DMS153 (cell line): ENCODE results near the gene SEC14L1.
A peak's percentile ranks its signal among the peaks of the same experiment; 100 is the strongest.
"Not testable (repeated sequence)": the region's sequence is repeated elsewhere in the genome, so short reads cannot be mapped to it uniquely, and the experiment has no call there.

Experiments used
- DNase-seq: peaks from one replicate; lab custom pipeline; 2025; lab: John Stamatoyannopoulos, UW

Gene SEC14L1

GRCh38 chr17:77240976-77241375, 100.2 kb downstream of the SEC14L1 start:
- no peak for DNase-seq

- peak; percentile 59 for DNase-seq
Measured at GRCh38 chr17:77242118-77242851, 101.5 kb downstream of the SEC14L1 start.

GRCh38 chr17:77245162-77245926, 104.6 kb downstream of the SEC14L1 start:
- no peak for DNase-seq

GRCh38 chr17:77246110-77247047, 105.6 kb downstream of the SEC14L1 start:
- no peak for DNase-seq

GRCh38 chr17:77247048-77247541, 106.3 kb downstream of the SEC14L1 start:
- DNase-seq: peak; percentile 43

- no peak for DNase-seq
Measured at GRCh38 chr17:77247609-77248008, 106.8 kb downstream of the SEC14L1 start.

- DNase-seq: no peak
Measured at GRCh38 chr17:77248216-77249114, 107.7 kb downstream of the SEC14L1 start.

- no peak for DNase-seq
Measured at GRCh38 chr17:77251622-77252183, 110.9 kb downstream of the SEC14L1 start.

GRCh38 chr17:77252306-77252705, 111.5 kb downstream of the SEC14L1 start:
- not testable (repeated sequence) for DNase-seq

GRCh38 chr17:77253611-77254051, 112.9 kb downstream of the SEC14L1 start:
- DNase-seq: no peak

- DNase-seq: no peak
Measured at GRCh38 chr17:77254951-77255825, 114.4 kb downstream of the SEC14L1 start.

GRCh38 chr17:77255970-77256369, 115.2 kb downstream of the SEC14L1 start:
- not testable (repeated sequence) for DNase-seq

- DNase-seq: no peak
Measured at GRCh38 chr17:77256710-77257109, 115.9 kb downstream of the SEC14L1 start.

GRCh38 chr17:77257169-77257568, 116.4 kb downstream of the SEC14L1 start:
- no peak for DNase-seq

- no peak for DNase-seq
Measured at GRCh38 chr17:77257596-77258458, 117.1 kb downstream of the SEC14L1 start.

GRCh38 chr17:77258638-77259037, 117.9 kb downstream of the SEC14L1 start:
- DNase-seq: no peak

- DNase-seq: peak; percentile 56
Measured at GRCh38 chr17:77264617-77265230, 124.0 kb downstream of the SEC14L1 start.

- no peak for DNase-seq
Measured at GRCh38 chr17:77266213-77266612, 125.4 kb downstream of the SEC14L1 start.
